ENCODE results near the gene GOLGA1. TPM values are rescaled to one million over a fixed set of nuclear protein-coding genes. Genes with fewer than 3 reads are reported as not detected.

Gene GOLGA1
- polyA plus RNA-seq, 1 donor (not counting 4 experiments of a cell fraction or from before 2014, with no cell fraction given) = 7.4 TPM

DNA sequence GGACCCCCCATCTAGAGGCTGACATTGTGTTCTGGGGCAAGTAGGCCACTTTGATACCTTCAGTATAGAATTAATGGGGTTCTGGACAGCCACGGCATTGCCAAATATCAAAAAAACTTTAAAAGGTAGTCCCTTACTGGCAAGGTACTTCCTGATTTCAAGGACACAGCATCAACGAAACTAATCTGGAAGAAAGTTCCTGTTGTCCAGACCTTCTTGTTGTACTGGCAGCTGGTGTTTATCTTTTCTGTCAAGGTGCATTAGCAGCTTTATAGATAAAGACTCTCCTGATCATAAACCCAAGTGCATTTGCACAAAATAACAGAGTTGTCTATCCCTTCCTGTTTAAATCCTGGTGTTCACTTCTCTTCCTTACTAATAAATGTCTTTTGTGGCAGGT is 23.7 kb upstream of the GOLGA1 start:
- Histone ChIP-seq H3K4me3 (ENCODE audit: control insufficient read depth in 2 of 3, extremely low read depth in 1 of 3, insufficient read depth in 2 of 3, low read depth in 1 of 3, low read length in 3 of 3) (no peak overlapping the region), H4K20me1 (ENCODE audit: control insufficient read depth, extremely low read depth, insufficient read depth, low read length) (no peaks in the 10 kb centered on the region), H2AFZ (ENCODE audit: control insufficient read depth, low read length) (no peak overlapping the region), H3K9me1 (ENCODE audit: control insufficient read depth, extremely low read depth, insufficient read depth, low read length) (no peaks in the 10 kb centered on the region), H3K4me2 (ENCODE audit: control insufficient read depth, extremely low read depth, insufficient read depth, low read depth, low read length) (no peak overlapping the region), H3K27ac (ENCODE audit: control insufficient read depth, insufficient read depth, low read length) (no peak overlapping the region), H3K9ac (ENCODE audit: control insufficient read depth, extremely low read depth, insufficient read depth, low read length) (no peak overlapping the region), H3K79me2 (ENCODE audit: control insufficient read depth, insufficient read depth, low read length) (no peaks in the 10 kb centered on the region), H3K27me3 (ENCODE audit: control insufficient read depth, extremely low read depth, insufficient read depth, low read length) (no peaks in the 10 kb centered on the region), H3K36me3 (ENCODE audit: control insufficient read depth in 2 of 2, extremely low read depth in 1 of 2, insufficient read depth in 2 of 2, low read length in 2 of 2) (no peaks in the 10 kb centered on the region), H3K9me3 (ENCODE audit: control insufficient read depth, low read depth, low read length) (no peaks in the 10 kb centered on the region), H3K4me1 (ENCODE audit: control insufficient read depth, extremely low read depth, insufficient read depth, low read length) (no peaks in the 10 kb centered on the region)
- no peak for FAIRE-seq
- DNase-seq (ENCODE audit: low read depth, low spot score) = no peak
- TF ChIP-seq EZH2 (IDR thresholded peaks at IDR 0.05; ENCODE audit: low read length) = no peak
- TF ChIP-seq, protein P1, sequence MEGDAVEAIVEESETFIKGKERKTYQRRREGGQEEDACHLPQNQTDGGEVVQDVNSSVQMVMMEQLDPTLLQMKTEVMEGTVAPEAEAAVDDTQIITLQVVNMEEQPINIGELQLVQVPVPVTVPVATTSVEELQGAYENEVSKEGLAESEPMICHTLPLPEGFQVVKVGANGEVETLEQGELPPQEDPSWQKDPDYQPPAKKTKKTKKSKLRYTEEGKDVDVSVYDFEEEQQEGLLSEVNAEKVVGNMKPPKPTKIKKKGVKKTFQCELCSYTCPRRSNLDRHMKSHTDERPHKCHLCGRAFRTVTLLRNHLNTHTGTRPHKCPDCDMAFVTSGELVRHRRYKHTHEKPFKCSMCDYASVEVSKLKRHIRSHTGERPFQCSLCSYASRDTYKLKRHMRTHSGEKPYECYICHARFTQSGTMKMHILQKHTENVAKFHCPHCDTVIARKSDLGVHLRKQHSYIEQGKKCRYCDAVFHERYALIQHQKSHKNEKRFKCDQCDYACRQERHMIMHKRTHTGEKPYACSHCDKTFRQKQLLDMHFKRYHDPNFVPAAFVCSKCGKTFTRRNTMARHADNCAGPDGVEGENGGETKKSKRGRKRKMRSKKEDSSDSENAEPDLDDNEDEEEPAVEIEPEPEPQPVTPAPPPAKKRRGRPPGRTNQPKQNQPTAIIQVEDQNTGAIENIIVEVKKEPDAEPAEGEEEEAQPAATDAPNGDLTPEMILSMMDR (optimal IDR thresholded peaks at IDR 0.05 in 1 of 3, IDR thresholded peaks at IDR 0.05 in 1 of 3, conservative IDR thresholded peaks at IDR 0.05 in 1 of 3; ENCODE audit: extremely low read depth in 1 of 3, insufficient read depth in 2 of 3, low read length in 3 of 3) = no peak
- dilution Hi-C loops (cut with MboI; ENCODE audit: extremely low pct_ligation_motif_present, low sequenced_read_pairs) = no loop called here

DNA sequence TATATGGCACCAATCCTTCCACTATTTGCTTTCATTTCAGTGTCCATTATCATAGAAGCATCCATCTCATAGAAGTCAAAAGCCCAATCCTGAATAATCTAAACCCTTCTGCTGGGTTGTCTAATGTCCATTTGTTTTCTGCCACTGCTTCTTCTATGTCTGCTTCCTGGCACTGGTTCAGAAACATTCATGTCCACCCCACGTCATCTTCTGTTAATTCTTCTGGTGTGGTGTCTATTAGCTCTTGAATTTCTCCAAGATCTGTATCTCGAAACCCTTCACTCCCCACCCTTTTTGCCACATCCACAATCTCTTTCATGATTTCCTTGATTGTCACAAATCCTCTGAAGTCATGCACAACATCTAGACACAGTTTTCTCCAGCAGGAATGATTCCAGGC is 23.2 kb upstream of the GOLGA1 start:
- dilution Hi-C loops (cut with MboI; ENCODE audit: extremely low pct_ligation_motif_present, low sequenced_read_pairs) = no loop called here
- Histone ChIP-seq H3K27me3 (ENCODE audit: control insufficient read depth, extremely low read depth, insufficient read depth, low read length) (no peaks in the 10 kb centered on the region), H3K36me3 (ENCODE audit: control insufficient read depth in 2 of 2, extremely low read depth in 1 of 2, insufficient read depth in 2 of 2, low read length in 2 of 2) (no peaks in the 10 kb centered on the region), H3K4me2 (ENCODE audit: control insufficient read depth, extremely low read depth, insufficient read depth, low read depth, low read length) (no peak overlapping the region), H3K4me1 (ENCODE audit: control insufficient read depth, extremely low read depth, insufficient read depth, low read length) (no peaks in the 10 kb centered on the region), H2AFZ (ENCODE audit: control insufficient read depth, low read length) (no peak overlapping the region), H3K79me2 (ENCODE audit: control insufficient read depth, insufficient read depth, low read length) (no peaks in the 10 kb centered on the region), H3K9me3 (ENCODE audit: control insufficient read depth, low read depth, low read length) (no peaks in the 10 kb centered on the region), H3K27ac (ENCODE audit: control insufficient read depth, insufficient read depth, low read length) (no peak overlapping the region), H3K9me1 (ENCODE audit: control insufficient read depth, extremely low read depth, insufficient read depth, low read length) (no peaks in the 10 kb centered on the region), H4K20me1 (ENCODE audit: control insufficient read depth, extremely low read depth, insufficient read depth, low read length) (no peaks in the 10 kb centered on the region), H3K9ac (ENCODE audit: control insufficient read depth, extremely low read depth, insufficient read depth, low read length) (no peak overlapping the region), H3K4me3 (ENCODE audit: control insufficient read depth in 2 of 3, extremely low read depth in 1 of 3, insufficient read depth in 2 of 3, low read depth in 1 of 3, low read length in 3 of 3) (no peak overlapping the region)
- FAIRE-seq (no peak), DNase-seq (ENCODE audit: low read depth, low spot score) (no peak)
- TF ChIP-seq, protein P1 (optimal IDR thresholded peaks at IDR 0.05 in 1 of 3, IDR thresholded peaks at IDR 0.05 in 1 of 3, conservative IDR thresholded peaks at IDR 0.05 in 1 of 3; ENCODE audit: extremely low read depth in 1 of 3, insufficient read depth in 2 of 3, low read length in 3 of 3) = no peak
- no peak for TF ChIP-seq EZH2 (IDR thresholded peaks at IDR 0.05; ENCODE audit: low read length)
